Sigmoid colon (tissue), 4 donors: Measurements from ENCODE around the gene SMURF2.

Experiments used
- CTCF ChIP-seq, 4 experiments: fragments of 450-650 bp in 3 of 4; fragments of 200-600 bp in 1 of 4; IDR thresholded peaks; one replicate each; pipeline ENCODE4 v1.5.1; 2016 to 2019; ENCODE audit warnings: antibody characterized with exemption in 4 of 4, mild to moderate bottlenecking in 3 of 4, moderate library complexity in 2 of 4
- POLR2AphosphoS5 ChIP-seq, 4 donors: sonication (generic); formaldehyde crosslinking; IDR thresholded peaks; one replicate each; pipeline ENCODE4 v1.6.1; 2017; ENCODE audit warnings: antibody characterized with exemption in 4 of 4

GRCh38 chr17:64575431-64575830 is 86.7 kb downstream of the SMURF2 start:
- no peak for TF ChIP-seq POLR2AphosphoS5 (IDR thresholded peaks at IDR 0.05)
- TF ChIP-seq CTCF (IDR thresholded peaks at IDR 0.05), result no peak
